HG03045 (cell line): ENCODE measurements around the gene COX5A.
A peak's percentile ranks its signal among the peaks of the same experiment; 100 is the strongest.
"Not testable (repeated sequence)": the region's sequence is repeated elsewhere in the genome, so short reads cannot be mapped to it uniquely, and the experiment has no call there.

Experiments
- ATAC-seq: cut with Tn5 transposase; IDR thresholded peaks from one replicate; pipeline ENCODE4 v1.9.1; 2021; ENCODE audit warnings: mild to moderate bottlenecking, moderate library complexity; ENCODE audit not compliant: unreplicated experiment

COX5A gene

GRCh38 chr15:74955796-74956647, 18.1 kb upstream of the COX5A start:
- ATAC-seq, result peak; percentile 44

- no peak for ATAC-seq
Observed at GRCh38 chr15:74955017-74955416, 17.1 kb upstream of the COX5A start.

GRCh38 chr15:74954515-74954914, 16.6 kb upstream of the COX5A start:
- no peak for ATAC-seq

GRCh38 chr15:74951006-74951405, 13.1 kb upstream of the COX5A start:
- ATAC-seq, result no peak

- no peak for ATAC-seq
Observed at GRCh38 chr15:74950078-74950908, 12.4 kb upstream of the COX5A start.

- no peak for ATAC-seq
Observed at GRCh38 chr15:74937272-74937589, 642 bp downstream of the COX5A start.

GRCh38 chr15:74935193-74935592, 2.7 kb downstream of the COX5A start:
- not testable (repeated sequence) for ATAC-seq

GRCh38 chr15:74933573-74933972, 4.3 kb downstream of the COX5A start:
- ATAC-seq, result no peak

- no peak for ATAC-seq
Observed at GRCh38 chr15:74928771-74929198, 9.1 kb downstream of the COX5A start.

GRCh38 chr15:74924525-74924924, 13.3 kb downstream of the COX5A start:
- ATAC-seq, result no peak

GRCh38 chr15:74920456-74920855, 17.4 kb downstream of the COX5A start:
- ATAC-seq, result no peak

- no peak for ATAC-seq
Observed at GRCh38 chr15:74917676-74918075, 20.2 kb downstream of the COX5A start.

- not testable (repeated sequence) for ATAC-seq
Observed at GRCh38 chr15:74913799-74914198, 24.1 kb downstream of the COX5A start.

- ATAC-seq, result no peak
Observed at GRCh38 chr15:74913041-74913440, 24.8 kb downstream of the COX5A start.

GRCh38 chr15:74908635-74909034, 29.2 kb downstream of the COX5A start:
- no peak for ATAC-seq

GRCh38 chr15:74907163-74907870, 30.6 kb downstream of the COX5A start:
- no peak for ATAC-seq

- peak; percentile 88 for ATAC-seq
Observed at GRCh38 chr15:74906450-74907162, 31.3 kb downstream of the COX5A start, which contains the start of gene FAM219B. TSS of gene FAM219B (minus strand) at chr15:74906851. CDS start at chr15:74906800, 51 bp downstream.

GRCh38 chr15:74906067-74906449, 31.8 kb downstream of the COX5A start:
- peak; percentile 14 for ATAC-seq

GRCh38 chr15:74904190-74904805, 33.6 kb downstream of the COX5A start:
- ATAC-seq, result no peak

- no peak for ATAC-seq
Observed at GRCh38 chr15:74903676-74904075, 34.2 kb downstream of the COX5A start.
